22Rv1 (cell line): ENCODE measurements around the gene EXD3.

Experiments
- ZFX ChIP-seq: fragments of 450-650 bp; IDR thresholded peaks from 2 replicates; pipeline ENCODE4 v1.6.1; 2017; ENCODE audit warnings: antibody characterized with exemption, borderline replicate concordance
- TF ChIP-seq, protein P1 (sequence below): fragments of 450-650 bp; IDR thresholded peaks from 2 replicates; pipeline ENCODE4 v1.5.1; 2017; ENCODE audit warnings: mild to moderate bottlenecking

DNA sequence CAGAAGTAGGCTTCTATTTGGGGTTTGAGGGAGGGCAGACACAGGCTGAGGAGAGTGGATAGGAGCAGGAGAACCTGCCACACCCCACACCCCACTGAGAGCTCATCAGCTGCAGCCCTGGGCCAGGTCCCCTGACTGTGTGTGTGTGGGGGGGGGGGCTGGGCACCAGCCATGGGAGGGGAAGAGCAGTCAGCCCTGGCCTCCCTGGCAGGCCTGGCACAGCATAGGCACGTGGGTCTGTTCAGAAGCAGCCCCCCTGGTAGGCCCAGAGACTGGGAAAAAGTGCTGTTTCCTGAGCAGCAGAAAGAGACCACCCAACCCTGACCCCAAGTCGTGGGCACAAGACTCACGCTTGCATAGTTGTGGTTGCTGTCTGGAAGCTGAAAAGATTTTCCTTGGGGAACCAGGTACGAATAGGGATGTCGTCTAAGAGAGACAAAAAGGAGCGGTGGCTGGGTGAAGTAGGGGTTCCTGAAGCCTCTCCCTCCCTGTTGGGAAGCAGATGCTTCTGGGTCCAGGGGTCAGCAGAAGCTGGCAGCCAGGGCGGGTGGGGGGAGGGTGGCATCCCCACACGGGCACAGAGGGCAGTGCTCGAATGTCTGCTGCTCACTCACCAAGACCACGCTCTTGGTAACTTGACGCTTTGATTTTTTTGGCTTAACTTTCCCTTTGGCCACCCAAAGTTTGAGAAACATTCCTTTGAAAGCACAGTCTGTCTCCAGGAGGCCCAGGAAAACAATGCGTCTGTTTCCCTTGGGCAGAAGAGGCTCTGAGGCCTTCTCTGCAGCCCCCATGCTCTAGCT lies 33.3 kb upstream of the EXD3 start:
- TF ChIP-seq, protein P1, sequence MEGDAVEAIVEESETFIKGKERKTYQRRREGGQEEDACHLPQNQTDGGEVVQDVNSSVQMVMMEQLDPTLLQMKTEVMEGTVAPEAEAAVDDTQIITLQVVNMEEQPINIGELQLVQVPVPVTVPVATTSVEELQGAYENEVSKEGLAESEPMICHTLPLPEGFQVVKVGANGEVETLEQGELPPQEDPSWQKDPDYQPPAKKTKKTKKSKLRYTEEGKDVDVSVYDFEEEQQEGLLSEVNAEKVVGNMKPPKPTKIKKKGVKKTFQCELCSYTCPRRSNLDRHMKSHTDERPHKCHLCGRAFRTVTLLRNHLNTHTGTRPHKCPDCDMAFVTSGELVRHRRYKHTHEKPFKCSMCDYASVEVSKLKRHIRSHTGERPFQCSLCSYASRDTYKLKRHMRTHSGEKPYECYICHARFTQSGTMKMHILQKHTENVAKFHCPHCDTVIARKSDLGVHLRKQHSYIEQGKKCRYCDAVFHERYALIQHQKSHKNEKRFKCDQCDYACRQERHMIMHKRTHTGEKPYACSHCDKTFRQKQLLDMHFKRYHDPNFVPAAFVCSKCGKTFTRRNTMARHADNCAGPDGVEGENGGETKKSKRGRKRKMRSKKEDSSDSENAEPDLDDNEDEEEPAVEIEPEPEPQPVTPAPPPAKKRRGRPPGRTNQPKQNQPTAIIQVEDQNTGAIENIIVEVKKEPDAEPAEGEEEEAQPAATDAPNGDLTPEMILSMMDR: no peak
- TF ChIP-seq ZFX: no peak
